GM19467 (cell line): ENCODE measurements around the gene CCDC88C.
"Not testable (repeated sequence)": the region's sequence is repeated elsewhere in the genome, so short reads cannot be mapped to it uniquely, and the experiment has no call there.

Experiments
- ATAC-seq: cut with Tn5 transposase; IDR thresholded peaks from one replicate; pipeline ENCODE4 v1.9.1; 2021; ENCODE audit warnings: mild to moderate bottlenecking, moderate library complexity; ENCODE audit not compliant: unreplicated experiment

CCDC88C gene

GRCh38 chr14:91232603-91233002 is 185.0 kb downstream of the CCDC88C start:
- ATAC-seq, result no peak

- no peak for ATAC-seq
Measured at GRCh38 chr14:91232052-91232451, 185.6 kb downstream of the CCDC88C start.

- no peak for ATAC-seq
Measured at GRCh38 chr14:91231446-91231845, 186.2 kb downstream of the CCDC88C start.

GRCh38 chr14:91230397-91231035 is 187.1 kb downstream of the CCDC88C start:
- ATAC-seq, result no peak

GRCh38 chr14:91229743-91230200 is 187.8 kb downstream of the CCDC88C start:
- peak; percentile 73 for ATAC-seq

- no peak for ATAC-seq
Measured at GRCh38 chr14:91229005-91229382, 188.6 kb downstream of the CCDC88C start.

- ATAC-seq, result peak; percentile 72
Measured at GRCh38 chr14:91228112-91229004, 189.3 kb downstream of the CCDC88C start.

GRCh38 chr14:91227183-91227628 is 190.4 kb downstream of the CCDC88C start:
- ATAC-seq, result no peak

- not testable (repeated sequence) for ATAC-seq
Measured at GRCh38 chr14:91226360-91226759, 191.3 kb downstream of the CCDC88C start.

GRCh38 chr14:91225025-91225424 is 192.6 kb downstream of the CCDC88C start:
- ATAC-seq, result no peak

GRCh38 chr14:91223028-91223783 is 194.4 kb downstream of the CCDC88C start:
- ATAC-seq, result no peak
